HL-60 (cell line): ENCODE results near the gene ADAR.
A peak's percentile ranks its signal among the peaks of the same experiment; 100 is the strongest.

ENCODE experiments used
- CTCF ChIP-seq: IDR thresholded peaks from one replicate; pipeline ENCODE4 v1.5.1; 2011; ENCODE audit warnings: low read length, control low read depth, inconsistent platforms; ENCODE audit not compliant: insufficient read depth
- GABPA ChIP-seq: IDR thresholded peaks from 2 replicates; pipeline ENCODE4 v1.6.1; 2012; ENCODE audit warnings: low read depth
- POLR2AphosphoS5 ChIP-seq: IDR thresholded peaks from 2 replicates; pipeline ENCODE4 v1.6.1; 2012; ENCODE audit warnings: low read depth
- REST ChIP-seq: IDR thresholded peaks from 2 replicates; pipeline ENCODE4 v1.6.1; 2012; ENCODE audit warnings: low read depth; ENCODE audit not compliant: insufficient replicate concordance
- SPI1 ChIP-seq: IDR thresholded peaks from 2 replicates; pipeline ENCODE4 v1.6.1; 2012; ENCODE audit warnings: low read depth, mild to moderate bottlenecking, borderline replicate concordance

- TF ChIP-seq CTCF (no peak), POLR2AphosphoS5 (no peak), SPI1 (peak; percentile 49), REST (no peak), GABPA (no peak)
Observed at GRCh38 chr1:154657556-154657955, 49.6 kb upstream of the ADAR start.
